HG03432 (cell line): ENCODE results near the gene EGFR.

ENCODE experiments used
- ATAC-seq: cut with Tn5 transposase; IDR thresholded peaks from one replicate; pipeline ENCODE4 v1.9.1; 2021; ENCODE audit warnings: mild to moderate bottlenecking, moderate library complexity; ENCODE audit not compliant: unreplicated experiment

The EGFR gene

GRCh38 chr7:55142919-55143600, 124.2 kb downstream of the EGFR start:
- no peak for ATAC-seq

- no peak for ATAC-seq
Measured at GRCh38 chr7:55144333-55145317, 125.8 kb downstream of the EGFR start.

GRCh38 chr7:55145606-55146005, 126.8 kb downstream of the EGFR start:
- no peak for ATAC-seq

DNA sequence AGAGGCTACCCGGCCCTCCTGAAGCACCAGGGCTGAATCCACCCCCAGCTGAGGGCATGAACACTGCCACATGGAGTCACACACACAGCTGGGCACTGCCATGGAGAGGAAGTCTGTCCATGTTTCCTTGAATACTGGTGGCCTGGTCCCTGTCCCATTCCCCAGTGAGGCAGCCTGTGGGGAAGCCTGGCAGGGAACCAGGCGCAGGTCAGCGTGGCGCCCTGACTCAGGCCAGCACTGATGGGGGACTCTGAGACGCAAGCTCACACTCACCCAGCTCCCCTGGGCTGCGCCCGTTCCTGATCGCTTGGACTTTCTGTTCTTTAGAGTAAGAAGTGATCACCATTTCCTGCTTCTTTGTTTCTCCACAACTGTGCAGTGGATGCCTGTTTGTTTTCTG, 128.3 kb downstream of the EGFR start:
- ATAC-seq, result no peak

DNA sequence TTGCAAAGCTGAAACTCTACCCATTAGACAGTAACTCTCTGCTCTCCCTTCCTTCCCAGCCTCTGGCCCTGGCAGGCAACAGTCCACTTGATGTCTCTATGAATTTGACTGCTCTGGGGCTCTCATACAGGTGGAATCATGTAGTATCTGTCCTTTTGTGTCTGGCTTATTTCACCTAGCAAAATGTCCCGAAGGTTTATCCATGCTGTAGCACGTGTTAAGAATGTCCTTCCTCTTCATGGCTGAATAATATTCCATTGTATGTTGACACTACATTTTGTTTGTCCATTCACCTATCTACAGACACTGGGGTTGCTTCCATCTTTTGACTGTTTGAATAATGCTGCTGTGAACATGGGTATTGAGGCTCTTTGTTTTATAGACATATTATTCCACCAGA, 128.9 kb downstream of the EGFR start:
- no peak for ATAC-seq

- no peak for ATAC-seq
Measured at GRCh38 chr7:55148571-55148970, 129.8 kb downstream of the EGFR start.

GRCh38 chr7:55149001-55149400, 130.2 kb downstream of the EGFR start:
- no peak for ATAC-seq

GRCh38 chr7:55150166-55150565, 131.3 kb downstream of the EGFR start:
- no peak for ATAC-seq

GRCh38 chr7:55150709-55151451, 132.1 kb downstream of the EGFR start:
- ATAC-seq, result no peak

- peak; percentile 63 for ATAC-seq
Measured at GRCh38 chr7:55152516-55152915, 133.7 kb downstream of the EGFR start.

GRCh38 chr7:55154096-55154495, 135.3 kb downstream of the EGFR start:
- no peak for ATAC-seq

DNA sequence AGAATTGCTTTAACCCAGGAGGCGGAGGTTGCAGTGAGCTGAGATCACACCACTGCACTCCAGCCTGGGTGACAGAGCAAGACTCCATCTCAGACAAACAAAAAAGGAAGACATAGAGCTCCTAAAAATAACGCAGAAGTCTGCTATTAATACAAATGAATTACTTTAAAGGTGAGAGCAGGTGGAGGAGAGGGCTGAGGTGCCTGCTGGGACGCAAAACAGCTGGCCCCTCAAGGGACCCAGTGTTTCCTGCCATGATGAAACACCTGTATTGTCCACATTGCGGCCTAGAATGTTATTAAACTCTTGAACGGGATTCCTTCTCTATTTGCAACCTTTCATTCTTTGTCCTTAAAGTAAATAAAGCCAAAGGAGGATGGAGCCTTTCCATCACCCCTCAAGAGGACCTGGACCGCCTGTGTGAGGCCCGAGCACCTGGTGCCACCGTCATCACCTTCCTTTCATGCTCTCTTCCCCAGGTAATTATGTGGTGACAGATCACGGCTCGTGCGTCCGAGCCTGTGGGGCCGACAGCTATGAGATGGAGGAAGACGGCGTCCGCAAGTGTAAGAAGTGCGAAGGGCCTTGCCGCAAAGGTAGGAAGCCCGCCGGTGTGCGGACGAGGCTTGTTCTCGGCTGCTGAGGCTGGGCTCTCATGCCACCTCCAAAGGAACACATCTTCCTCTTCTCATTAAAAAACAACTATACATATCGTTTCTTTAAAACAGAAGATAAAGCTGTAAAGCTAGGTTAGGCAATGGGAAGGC, 136.7 kb downstream of the EGFR start:
- no peak for ATAC-seq

DNA sequence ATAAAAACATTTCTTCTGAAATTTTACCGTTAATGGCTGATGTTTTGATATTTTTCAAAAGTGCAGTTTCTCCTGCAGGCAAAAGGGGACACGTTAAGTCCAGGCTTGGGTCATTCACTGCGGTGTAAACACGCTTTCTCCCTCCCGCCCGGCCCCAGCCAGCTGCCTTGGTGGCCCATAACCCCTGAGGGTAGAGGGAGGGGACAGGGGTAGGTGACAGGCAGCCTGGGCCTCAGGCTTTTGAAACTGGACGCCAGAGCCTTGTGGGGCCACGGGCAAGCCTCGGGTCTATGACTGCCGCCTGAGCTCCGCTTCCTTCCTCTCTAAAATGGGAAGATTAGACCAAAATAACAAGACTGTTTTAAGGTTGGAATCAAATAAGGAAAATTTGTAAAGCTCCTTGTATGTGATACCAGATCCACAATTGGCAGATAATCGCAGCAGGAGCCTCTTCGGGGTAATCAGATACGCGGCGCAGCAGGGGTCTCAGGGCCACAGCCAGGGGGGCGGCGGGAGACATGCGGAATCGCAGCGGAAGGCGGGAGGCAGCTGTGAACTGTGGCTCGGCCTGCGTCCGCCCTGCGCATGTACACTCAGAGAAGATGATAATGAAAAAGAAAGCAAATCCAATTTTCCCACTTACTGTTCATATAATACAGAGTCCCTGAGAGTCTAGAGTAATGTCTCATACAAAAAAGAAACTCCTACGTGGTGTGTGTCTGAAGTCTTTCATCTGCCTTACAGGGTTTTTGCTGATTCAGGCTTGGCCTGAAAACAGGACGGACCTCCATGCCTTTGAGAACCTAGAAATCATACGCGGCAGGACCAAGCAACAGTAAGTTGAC, 138.3 kb downstream of the EGFR start:
- ATAC-seq, result no peak

DNA sequence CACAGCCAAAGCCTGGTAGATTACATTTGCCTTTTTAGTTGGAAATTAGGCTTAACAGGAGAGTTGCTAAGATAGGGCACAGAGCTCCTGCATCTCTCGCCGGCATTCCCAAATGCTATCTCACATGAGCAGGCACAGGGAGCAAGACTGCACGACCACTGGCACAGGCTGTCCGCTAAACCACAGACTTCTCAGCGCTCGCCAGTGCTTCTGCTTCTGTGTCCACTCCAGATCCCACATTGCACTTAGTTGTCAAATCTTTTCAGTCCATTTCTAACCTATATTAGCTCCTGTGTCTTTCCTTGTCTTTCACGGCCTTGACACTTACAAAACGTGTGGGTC, 138.9 kb downstream of the EGFR start:
- ATAC-seq, result no peak

DNA sequence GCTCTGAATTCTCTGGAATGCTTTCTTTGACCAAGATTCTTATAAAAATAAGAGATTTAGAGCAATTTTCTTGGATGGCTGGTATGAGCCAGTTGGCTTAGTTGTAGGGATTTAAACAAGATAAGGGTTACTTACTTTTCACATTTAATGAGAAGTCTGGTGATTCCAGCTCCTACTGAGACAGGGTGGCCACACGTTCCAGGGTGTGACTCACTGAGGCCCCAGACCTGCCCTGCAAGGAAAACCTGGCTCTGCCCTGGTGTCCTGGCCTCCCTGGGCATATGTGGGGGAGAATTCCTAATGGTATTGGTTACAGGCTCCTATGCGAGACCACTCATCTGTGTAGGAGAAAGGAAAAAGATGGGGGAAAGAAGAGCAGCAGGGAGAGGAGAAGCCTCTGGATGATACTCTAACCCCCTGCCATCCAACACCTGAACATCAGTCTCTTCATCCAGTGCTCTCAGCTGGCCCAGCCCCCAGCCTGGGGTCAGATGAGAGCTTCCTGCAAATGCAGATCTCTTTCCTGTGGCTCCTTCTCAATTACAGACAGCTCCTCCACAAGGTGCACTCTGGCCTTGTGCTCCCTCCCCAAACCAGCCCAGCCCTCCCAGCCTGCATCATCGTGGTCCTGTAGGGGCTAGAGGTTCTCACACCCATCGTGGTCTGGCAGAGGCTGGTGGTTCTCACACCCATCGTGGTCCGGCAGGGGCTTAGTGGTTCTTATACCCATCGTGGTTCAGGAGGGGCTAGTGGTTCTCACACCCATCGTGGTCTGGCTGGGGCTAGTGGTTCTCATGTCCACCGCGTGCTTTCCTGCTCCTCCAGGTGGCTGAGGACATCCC, 139.9 kb downstream of the EGFR start:
- no peak for ATAC-seq

GRCh38 chr7:55160539-55160938, 141.7 kb downstream of the EGFR start:
- ATAC-seq, result no peak

- no peak for ATAC-seq
Measured at GRCh38 chr7:55161154-55161687, 142.4 kb downstream of the EGFR start.

DNA sequence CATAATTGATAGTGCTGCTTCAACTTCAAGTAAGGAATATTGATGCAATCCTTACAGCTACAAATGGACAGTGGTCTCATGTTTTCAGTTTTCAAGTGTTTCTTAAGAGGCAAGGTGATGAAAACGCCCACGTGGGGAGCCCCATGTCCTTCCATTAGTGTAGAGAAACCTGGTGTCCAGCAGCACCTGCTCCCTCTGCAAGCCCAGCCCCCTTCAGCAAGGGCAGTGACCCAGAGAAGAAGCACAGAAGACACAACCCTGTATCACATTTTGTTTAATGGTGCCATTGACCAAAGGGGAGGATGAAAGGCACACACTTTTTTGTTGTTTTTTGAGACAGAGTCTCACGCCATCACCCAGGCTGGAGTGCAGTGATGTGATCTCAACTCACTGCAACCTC, 143.7 kb downstream of the EGFR start:
- ATAC-seq, result no peak

DNA sequence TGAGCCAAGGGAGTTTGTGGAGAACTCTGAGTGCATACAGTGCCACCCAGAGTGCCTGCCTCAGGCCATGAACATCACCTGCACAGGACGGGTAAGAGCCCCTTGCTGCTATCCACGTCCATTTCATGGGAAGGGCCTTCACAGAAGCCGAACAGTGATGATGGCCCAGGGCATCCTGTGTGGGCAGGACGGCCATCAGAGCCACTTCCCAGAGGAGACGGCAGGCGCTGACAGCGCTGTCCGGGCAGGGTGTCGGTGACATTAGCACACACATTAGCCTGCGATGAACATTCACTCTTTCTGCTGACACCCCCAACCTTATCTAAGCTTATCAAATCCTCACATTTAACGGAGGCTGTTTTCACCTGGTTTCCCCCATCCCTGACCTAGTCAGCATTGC, 144.9 kb downstream of the EGFR start:
- no peak for ATAC-seq
